GM21360 (cell line): Measurements from ENCODE around the gene PYGB.

Experiments
- ATAC-seq: cut with Tn5 transposase; IDR thresholded peaks from one replicate; pipeline ENCODE4 v1.9.1; 2021; ENCODE audit warnings: mild to moderate bottlenecking, moderate library complexity; ENCODE audit not compliant: unreplicated experiment

PYGB gene

GRCh38 chr20:25247956-25248785, at the start of gene PYGB:
TSS of gene PYGB (plus strand) at chr20:25248085. CDS start at chr20:25248179, 94 bp downstream.
- peak; percentile 65 for ATAC-seq

DNA sequence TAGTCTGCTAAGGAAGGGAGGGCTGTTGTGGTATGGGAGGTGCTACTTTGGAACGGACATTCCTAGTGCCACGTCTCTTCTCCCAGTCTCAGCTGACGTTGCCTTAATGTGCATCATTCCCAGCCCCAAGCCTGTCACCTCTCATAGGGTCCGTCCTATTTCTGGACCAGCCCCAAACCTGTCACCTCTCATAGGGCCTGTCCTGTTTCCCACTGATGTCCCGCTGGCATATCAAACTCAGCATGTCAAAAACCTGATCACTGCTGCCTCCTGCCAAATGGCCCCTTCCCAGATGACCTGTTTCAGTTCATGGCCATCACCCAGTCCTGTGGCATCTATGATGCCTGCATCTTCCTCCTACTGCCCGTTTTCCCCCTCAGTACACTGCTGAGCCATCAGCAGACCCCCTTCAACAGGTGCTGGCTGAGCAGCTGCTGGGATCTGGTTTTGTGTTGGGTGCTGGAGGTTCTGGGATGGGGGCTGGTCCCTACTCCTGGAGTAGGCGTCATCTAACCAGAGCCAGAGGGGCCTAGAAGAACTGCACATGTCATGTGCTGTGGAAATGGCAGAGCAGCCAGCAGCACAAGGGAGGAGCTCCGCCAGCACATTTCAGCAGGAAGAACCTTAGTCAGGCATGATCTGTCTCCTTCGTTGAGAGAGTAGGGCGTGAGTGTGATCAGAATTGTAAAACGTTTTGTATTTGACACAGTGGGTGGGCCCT, 49.1 kb upstream of the PYGB start:
- no peak for ATAC-seq

DNA sequence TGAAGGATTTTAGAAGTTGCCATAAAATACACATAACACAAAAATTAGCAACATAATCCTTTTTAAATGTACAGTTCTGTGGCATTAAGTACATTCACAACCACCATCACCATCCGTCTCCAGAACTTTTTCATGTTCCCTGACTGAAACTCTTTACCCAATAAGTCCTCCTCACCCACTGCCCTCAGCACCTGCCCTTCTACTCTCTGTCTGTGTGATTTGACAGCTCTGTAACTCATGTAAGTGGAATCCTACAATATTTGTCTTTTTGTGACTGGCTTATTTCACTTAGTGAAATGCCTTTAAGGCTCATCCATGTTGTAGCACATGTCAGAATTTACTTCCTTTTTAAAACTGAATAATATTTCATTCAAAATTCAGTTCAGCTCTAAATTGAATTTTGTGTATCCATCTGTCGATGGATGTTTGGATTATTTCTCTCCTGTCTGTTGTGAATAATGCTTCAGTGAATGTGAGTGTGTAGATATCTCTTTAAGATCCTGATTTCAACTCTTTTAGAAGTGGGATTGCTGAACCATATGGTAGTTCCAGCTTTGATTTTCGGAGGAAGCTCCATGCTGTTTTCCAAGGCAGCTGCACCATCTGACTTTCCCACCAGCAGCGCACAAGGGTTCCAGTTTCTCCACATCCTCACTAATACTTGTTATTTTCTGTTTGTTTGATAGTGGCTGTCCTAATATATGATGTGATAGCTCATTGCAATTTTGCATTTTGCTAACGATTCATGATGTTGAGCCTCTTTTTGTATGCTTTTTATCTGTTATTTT, 48.2 kb upstream of the PYGB start:
- ATAC-seq, result no peak

- ATAC-seq, result no peak
These were observed 44.8 kb upstream of the PYGB start for GRCh38 chr20:25203089-25203488.

- no peak for ATAC-seq
These were observed 44.0 kb upstream of the PYGB start for GRCh38 chr20:25203871-25204320.

- no peak for ATAC-seq
These were observed 43.2 kb upstream of the PYGB start for GRCh38 chr20:25204550-25205276.

DNA sequence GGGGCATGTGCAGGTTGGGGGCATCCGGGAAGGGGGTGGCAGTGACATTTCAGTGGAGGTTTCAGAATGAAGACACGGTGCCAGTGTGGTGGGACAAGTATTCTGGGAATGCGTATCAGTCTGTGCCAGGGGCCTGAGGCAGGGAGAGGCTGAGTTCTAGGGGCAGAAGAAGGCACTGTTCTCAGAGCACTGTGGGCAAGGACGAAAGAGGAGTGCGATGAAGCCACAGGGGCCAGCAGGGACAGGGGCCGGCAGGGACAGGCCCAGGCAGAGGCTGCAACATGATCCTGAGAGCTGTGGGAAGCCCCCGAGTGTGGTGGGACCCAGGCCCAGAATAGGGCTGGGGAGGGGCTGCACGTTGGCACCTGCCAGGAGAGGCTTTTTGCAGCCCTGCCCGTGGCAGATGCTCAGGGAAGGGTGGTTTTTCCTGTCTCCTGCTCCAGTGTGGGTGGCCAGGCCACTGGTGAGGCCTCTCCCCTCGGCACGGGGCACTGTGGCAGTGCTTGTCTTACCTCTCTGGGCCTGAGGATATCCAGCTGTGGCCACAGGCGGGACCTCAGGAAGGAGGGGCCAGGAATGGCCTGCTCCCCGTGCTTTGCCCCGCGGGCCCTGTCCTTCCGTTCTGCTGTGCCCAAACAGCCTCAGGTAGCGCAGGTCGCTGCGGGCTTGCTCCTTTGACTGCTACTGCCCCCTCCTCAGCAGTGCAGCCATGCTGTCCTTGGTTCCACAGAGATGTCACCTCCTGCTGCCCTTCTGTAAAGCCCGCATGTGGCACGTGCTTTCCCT, 42.4 kb upstream of the PYGB start:
- ATAC-seq, result no peak

DNA sequence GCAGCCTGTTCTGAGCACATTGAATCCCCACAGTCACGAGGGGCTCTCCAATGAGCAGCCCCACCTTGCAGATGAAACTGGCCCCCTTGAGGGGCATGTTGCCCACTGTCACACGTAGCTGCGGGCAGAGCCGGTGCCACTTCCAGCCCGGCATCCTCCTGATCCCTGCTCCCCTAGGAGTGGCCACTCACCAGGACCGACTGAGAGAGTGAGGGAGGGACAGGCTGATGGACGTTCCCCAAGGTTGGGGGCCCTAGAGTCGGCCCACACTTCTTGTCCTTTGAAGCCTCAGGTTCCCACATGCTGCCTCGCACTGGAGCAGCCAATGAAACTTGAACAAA, 41.9 kb upstream of the PYGB start:
- ATAC-seq, result no peak

- ATAC-seq, result no peak
These were observed 41.3 kb upstream of the PYGB start for GRCh38 chr20:25206548-25206947.

- no peak for ATAC-seq
These were observed 40.5 kb upstream of the PYGB start for GRCh38 chr20:25207149-25207959.

DNA sequence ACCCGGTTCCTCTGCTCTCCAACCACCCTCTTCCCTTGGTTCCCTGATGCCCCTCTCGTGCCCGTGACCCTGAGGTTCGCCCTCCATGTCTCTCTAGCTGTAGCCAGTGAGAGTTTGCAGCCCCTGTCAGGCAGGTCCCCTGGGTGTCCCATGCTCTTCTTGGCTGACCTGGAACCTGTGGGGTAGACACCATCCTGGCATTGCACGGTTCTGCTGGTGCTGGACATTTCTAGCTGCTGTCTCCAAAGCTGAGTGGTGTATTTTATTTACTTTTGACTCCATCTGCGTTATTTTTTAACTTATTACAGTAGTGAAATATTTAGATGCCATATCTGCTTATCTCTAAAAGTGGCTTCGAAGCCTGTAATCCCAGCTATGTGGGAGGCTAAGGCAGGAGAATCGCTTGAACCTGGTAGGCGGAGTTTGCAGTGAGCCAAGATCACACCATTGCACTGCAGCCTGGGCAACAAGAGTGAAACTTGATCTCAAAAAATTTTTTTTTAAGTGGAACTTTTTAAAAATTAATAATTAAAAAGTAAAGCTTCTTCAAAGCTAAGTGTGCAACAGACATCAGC, 39.8 kb upstream of the PYGB start:
- no peak for ATAC-seq

- no peak for ATAC-seq
These were observed 38.5 kb upstream of the PYGB start for GRCh38 chr20:25209400-25209799.

GRCh38 chr20:25209911-25210310, 38.0 kb upstream of the PYGB start:
- no peak for ATAC-seq

GRCh38 chr20:25211273-25211672, 36.6 kb upstream of the PYGB start:
- no peak for ATAC-seq

GRCh38 chr20:25212242-25212641, 35.6 kb upstream of the PYGB start:
- no peak for ATAC-seq

DNA sequence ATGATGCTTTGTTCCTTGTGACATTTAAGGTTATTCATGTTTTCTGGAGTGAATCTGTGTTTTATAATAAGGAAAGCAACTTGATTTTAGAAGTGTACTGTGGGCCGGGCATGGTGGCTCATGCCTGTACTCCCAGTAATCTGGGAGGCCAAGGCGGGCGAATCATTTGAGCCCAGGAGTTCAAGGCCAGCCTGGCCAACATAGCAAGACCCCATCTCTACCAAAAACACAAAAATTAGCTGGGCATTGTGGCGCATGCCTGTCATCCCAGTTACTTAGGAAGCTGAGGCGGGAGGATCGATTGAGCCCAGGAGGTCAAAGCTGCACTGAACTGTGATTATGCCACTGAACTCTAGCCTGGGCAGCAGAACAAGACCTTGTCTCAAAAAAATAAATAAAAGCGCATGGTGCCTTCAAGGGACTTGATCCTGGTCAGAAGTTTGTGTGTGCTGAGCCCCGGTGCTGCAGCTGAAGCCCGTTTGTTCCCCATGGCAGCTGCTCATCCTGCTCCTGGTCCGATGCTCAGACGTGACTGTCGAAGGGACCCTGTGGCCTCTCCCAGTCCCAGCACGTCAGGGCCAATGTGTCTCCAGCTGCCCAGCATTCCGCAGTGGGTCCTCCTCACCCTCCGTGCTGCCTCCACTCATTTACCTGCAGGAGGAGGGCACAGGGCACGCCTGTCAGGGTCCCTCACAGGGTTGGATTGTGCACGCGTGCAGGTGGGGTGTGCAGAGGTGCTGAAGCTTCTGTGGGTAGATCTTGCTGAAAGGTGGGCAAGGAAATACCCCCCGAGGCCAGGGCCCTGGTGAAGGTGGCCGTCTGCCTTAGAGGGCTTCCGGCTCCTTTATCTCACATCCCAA, 34.1 kb upstream of the PYGB start:
- ATAC-seq, result no peak

DNA sequence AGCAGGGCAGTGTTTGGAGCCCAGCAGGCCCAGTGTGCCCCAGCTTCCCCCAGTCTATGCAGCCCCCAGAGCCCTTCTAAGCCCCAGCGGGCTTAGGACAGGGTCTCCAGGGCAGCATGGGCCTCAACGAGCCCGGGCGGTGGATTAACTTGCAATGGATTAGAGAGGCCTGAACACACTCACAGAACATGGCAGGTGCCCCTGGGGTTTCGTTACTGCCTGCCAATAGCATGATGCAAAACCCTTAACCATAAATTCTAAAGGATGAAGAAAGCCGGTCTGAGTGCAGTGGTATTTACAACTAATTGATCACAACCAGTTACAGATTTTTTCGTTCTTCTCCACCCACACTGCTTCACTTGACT, 33.5 kb upstream of the PYGB start:
- no peak for ATAC-seq

DNA sequence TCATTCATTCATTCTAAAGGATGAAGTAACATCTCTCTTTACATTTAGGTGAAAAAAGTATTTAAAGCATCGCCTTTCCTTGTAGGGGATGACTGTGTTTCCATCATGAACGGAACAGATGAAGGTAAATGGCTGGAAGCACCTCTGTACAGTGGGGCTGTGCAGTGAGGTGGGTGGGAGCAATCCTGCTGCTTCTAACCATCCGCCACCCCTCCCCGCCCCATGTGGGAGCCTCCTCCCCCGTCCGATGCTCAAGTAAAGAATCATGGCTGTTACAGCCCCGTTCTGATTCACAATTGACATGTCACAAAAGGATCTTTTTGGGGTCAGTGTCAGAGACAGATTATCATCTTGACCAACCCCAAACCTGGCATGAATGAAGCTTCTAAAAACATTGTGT, 33.1 kb upstream of the PYGB start:
- ATAC-seq, result no peak
